HG03558 (cell line): Measurements from ENCODE around the gene RPS6KA2.
"Not testable (repeated sequence)": the region's sequence is repeated elsewhere in the genome, so short reads cannot be mapped to it uniquely, and the experiment has no call there.

Experiments
- ATAC-seq: cut with Tn5 transposase; IDR thresholded peaks from one replicate; pipeline ENCODE4 v1.9.1; 2021; ENCODE audit warnings: moderate number of reproducible peaks; ENCODE audit not compliant: unreplicated experiment; ENCODE audit errors: extremely low read depth

RPS6KA2 gene

GRCh38 chr6:166392755-166393534 is 234.1 kb downstream of the RPS6KA2 start:
- not testable (repeated sequence) for ATAC-seq

DNA sequence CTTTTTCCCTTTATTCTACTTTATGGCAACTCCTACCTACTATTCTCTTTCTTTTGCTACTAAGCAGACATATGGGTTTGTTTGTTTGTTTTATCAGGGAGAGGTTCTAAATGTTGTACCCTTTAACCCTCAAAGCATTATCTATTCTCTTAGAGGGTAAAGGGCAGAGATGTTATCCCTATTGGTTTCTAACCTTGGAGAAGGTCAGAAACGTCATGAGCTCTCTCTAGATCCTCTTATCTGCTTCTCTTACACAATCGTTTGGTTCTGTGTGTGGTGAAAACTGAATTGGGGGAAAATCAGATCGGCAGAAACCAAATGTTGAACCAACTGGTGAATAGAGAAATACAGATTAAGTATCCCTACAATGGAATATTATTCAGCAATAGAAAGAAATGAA is 237.9 kb downstream of the RPS6KA2 start:
- ATAC-seq, result no peak

- no peak for ATAC-seq
Observed at GRCh38 chr6:166388290-166389004, 238.6 kb downstream of the RPS6KA2 start.

DNA sequence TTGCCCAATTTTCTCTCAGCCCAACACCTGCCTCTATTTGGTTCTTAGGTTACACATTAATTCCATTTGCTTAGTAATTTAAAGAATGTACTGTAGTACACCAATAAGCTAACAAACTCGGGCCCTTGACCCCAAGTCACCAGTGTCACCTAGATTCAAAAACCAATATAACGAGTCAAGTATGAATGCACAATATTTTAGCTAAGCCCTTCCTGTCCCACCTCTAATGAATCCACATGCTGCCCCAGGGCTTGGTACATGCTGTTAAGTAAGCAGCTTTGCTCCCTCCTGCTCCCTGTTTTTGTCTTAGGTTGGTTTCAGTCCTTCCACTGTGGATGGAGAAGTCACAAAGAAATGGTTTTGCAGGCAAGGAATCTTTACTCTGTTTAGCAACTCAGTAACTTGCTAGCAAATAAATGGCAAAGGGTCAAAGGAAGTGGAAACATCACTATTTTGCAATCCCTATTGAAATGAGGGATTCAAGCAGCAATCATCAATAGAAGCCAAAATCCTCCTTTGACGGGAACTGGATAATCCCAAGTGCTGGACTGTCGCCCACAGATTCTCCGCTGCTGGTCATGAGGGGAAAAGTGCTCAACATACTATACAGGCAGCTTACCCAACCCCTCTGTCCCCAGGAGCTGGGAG is 239.3 kb downstream of the RPS6KA2 start:
- ATAC-seq, result no peak

DNA sequence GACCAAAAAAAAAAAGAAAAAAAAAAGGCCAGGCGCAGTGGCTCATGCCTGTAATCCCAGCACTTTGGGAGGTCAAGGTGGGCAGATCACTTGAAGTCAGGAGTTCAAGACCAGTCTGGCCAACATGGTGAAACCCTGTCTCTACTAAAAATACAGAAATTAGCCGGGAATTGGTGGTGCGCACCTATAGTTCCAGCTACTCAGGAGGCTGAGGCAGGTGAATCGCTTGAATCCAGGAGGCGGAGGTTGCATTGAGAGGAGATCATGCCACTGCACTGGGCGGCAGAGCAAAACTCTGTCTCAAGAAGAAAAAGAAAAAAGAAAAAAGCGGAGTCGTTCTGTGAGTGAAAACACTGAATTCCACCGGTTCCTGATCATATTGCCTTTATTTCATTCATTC is 240.0 kb downstream of the RPS6KA2 start:
- not testable (repeated sequence) for ATAC-seq

DNA sequence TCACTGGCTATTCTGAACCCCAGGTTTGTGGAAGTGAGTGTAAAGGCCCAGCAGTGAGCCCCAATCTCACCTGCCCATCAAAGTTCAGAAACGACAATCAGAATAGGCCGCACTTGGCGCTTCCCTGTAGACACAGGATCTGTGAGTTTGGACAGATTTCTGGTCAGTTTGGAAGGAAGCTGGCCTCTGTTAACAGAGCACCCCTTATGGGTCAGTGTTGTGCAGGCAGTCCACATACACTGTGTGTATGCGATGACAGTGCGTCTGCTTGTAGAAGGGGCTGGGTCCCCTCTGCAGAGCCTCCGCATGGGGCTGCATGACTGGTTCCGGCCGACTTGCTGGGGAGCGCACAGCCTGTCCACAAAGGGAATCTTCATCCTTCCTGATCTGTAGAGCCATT is 240.9 kb downstream of the RPS6KA2 start:
- ATAC-seq, result no peak

GRCh38 chr6:166383802-166384363 is 243.2 kb downstream of the RPS6KA2 start:
- ATAC-seq, result not testable (repeated sequence)

DNA sequence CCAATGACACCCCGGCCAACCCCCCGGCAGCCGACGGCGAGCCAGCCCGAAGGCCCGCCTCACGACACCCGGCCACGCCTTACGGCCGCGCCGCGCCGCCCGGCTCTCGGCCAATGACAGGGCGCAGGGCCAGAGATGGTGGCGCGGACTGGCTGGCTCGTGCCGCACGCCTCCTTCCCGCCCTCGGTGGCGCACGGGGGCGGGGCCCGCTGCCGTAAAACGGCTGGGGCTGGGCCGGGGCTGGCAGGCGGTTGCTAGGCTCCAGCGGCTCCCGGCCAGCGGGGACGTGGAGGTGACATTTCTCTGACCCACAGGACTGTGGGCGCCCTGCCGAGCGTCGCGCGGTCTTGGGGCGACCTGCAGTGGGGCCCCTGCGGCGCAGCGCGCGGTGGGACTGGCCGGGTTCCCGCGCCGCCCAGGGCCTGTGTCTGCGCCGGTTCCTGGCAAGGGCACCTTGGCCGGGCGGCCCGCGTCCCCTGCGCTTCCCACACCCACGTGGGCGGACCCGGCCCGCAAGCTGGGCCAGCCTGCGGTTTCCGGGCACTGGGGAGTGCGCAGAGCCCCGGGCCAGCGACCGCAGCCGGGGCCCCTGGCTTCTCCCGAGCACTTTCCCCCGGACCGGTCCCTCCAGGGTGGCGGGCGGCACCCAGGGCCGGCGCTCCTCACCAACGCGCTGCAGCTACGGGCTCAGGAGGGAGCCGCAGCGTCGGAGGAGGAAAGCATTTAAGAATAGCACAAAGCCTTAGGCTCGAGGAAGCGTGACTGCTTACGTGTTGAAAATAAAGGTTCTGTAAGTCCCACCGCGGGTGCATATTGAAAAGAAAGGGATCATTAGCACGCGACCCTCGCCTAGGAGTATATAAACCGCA is 243.9 kb downstream of the RPS6KA2 start, which contains the start of gene MPC1:
Gene MPC1, minus strand, starts transcription at position 8 of the 869 bp plus-strand sequence. CDS start 64 bp downstream, outside the sequence.
- ATAC-seq, result peak; percentile 79

- no peak for ATAC-seq
Observed at GRCh38 chr6:166382500-166382932, 244.5 kb downstream of the RPS6KA2 start.

DNA sequence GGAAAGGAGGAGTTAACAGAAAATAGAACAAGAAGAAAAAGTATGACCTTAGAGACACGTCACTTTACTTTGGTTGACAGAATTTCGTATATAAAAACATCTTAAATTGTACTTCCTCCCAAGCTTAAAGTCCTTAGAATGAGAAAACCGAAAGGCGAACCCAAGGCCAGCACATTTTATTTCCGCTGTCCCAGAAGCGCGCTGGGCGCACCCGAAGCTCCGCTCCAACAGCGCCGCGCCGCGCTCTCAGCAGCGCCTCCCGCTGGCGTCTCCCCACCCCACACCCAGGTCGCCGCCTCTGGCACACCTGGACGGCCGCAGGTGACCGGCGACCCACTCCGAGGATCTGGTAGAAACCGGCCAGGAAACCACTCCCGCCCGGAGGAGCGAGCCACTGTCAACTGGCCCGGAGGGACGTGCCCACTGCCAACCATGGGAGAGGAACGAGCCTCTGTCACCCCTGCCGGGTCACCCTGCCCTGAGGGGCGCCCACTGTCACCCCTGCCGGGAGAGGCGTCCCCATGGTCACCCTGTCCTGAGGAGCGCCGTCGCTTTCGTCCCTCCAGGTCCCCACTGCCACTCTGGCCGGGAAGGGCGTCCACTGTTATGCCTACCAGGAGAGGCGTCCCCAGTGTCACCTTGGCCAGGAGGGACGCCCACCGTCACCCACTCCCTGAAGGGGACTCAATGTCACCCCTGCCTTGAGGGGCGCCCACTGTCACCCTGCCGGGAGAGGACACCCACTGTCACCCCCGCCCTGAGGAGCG is 245.1 kb downstream of the RPS6KA2 start:
- ATAC-seq, result peak; percentile 27

GRCh38 chr6:166381381-166381732 is 245.7 kb downstream of the RPS6KA2 start:
- no peak for ATAC-seq

DNA sequence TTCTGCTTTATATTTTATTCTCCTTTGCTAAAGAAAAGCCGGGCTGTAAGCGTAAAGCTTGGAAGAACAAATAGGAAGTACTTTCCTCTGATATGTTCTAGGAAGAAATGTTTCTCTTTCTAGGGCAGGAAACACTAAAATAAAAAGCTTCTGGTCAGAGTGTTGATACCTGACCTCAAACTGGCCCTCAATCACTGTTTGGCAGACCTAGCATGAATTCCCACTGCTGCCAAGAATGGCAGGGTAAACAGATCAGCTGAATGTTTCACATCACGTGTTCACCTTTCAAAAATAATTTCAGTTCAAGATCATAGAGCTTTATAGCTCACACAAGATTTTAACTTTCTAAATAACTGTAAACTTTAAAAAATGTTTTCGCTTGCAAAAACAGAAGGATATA is 247.3 kb downstream of the RPS6KA2 start:
- ATAC-seq, result no peak

DNA sequence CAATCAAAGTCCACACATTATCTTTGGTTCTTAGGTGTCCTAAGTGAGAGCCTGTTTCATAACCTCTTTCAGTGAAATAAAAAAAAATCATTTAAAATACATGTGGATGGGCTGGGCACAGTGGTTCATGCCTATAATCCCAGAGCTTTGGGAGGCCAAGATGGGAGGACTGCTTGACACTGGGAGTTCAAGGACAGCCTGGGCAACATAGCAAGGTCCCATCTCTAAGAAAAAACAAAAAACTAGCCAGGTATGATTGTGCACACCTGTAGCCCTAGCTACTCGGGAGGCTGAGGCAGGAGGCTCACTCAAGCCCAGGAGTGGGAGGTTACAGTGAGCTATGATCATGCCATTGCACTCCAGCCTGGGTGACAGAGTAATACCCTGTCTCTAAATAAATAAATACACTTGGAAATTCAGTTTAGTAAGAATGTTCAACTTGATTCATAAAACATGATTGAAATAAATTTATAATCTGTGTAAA is 247.9 kb downstream of the RPS6KA2 start:
- ATAC-seq, result no peak

- no peak for ATAC-seq
Observed at GRCh38 chr6:166377721-166378120, 249.3 kb downstream of the RPS6KA2 start.

DNA sequence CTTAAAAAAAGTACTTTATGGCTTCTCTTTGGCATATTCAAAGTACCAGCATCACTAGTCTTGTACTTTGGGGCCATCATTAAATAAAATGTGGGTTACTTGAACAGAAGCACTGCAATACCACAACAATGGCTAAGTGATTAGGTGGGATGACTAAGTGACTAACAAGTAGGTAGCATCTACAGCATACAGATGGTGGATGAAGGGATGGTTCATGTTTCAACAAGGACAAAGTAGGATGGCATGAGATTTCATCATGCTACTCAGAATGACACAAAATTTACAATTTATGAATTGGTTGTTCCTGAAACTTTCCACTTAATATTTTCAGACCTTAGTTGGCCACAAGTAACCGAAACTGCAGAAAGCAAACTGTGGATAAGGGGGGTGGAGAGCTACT is 252.0 kb downstream of the RPS6KA2 start:
- no peak for ATAC-seq

GRCh38 chr6:166370489-166370888 is 256.6 kb downstream of the RPS6KA2 start:
- no peak for ATAC-seq

DNA sequence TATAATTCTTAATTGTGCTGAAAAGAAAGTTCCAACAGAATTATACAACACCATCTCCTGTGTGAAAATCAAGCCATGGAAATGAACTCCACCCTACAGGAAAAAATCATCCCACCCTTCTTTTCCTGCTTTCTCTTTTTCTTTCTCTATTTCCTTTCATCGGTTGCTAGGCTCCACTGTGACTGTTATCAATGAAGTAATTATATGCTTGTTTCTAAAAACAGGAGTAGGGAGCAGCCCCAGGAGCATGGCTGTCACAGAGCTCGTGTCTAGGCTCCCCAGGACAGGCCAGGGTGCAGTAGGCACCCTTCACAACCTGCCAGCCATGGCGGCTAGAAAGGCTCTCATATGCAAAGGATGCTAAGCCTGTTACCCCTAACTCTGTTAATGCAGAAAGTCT is 257.3 kb downstream of the RPS6KA2 start:
- ATAC-seq, result no peak

DNA sequence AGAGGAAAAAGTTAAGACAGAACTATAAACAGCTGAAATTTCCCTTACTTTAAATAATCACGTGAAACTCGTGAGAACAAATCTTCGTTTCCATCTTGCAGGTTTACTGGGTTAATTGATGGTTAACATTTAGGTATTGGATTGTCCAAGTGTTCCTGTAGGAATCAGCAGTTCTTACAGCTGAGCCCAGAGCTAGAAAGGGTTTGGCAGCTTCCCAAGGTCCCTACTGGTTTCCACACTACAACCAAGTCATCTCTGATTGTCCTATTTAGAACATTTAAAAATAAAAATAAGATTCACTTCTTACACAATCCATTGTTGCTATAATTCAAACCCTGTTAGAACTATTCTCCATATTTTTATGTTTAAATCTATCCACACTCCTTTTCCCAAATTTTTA is 260.1 kb downstream of the RPS6KA2 start:
- no peak for ATAC-seq

GRCh38 chr6:166365806-166366205 is 261.2 kb downstream of the RPS6KA2 start:
- ATAC-seq, result no peak
